GM19452 (cell line): ENCODE results near the gene SKP1.
"Not testable (repeated sequence)": the region's sequence is repeated elsewhere in the genome, so short reads cannot be mapped to it uniquely, and the experiment has no call there.

Source experiments
- ATAC-seq: cut with Tn5 transposase; IDR thresholded peaks from one replicate; pipeline ENCODE4 v1.9.1; 2021; ENCODE audit not compliant: unreplicated experiment

The SKP1 gene

DNA sequence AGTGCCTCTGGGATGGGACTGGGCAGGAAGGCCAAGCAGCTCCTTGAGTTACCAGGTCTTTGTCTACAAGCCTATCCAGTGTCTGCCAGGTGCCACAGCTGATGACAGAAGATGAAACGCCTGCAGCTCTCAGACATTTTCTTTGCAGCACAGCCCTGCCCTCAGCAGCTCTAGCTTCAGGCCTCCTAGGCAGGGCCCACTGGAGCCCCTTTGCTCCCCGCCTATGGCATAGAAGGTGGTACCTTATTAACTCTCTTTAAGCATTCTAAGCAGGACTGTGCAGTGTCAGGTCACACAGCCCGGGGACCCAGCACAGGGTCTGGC is 1.3 kb upstream of the SKP1 start:
- ATAC-seq: no peak

DNA sequence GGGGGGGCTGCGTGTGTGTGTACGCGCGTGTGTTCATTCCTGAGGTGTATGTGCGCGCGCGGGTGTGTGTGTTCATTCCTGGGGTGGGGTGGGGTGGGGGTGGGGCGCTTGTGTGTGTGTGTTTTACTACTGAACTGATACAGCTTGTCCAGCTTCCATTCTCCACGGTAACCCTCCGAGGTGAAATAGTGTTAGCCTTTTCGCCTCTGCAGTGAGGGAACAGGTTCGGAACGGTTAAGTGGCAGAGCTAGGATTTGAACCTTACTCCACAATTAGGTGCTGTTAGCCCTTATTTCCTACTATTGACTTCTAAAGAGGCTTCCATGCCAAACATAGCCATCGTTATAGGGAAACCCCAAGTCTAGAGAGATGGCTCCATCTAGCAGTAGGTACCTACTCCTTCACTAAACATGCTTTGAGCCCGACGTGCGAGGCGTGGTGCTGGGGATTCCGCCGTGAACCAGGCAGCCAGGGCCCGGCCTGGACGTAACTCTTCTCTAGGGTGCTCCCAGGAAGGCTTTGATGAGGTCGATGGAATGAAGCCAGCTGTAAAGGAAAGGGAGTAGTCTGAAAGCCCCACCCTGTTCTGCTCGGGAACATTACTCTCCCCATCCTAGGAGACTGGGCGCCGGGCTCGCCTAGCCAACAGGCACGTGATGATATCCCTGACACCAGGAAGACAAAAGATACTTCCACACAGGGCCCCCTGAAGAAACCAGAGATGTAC is 782 bp upstream of the SKP1 start:
- ATAC-seq: no peak

DNA sequence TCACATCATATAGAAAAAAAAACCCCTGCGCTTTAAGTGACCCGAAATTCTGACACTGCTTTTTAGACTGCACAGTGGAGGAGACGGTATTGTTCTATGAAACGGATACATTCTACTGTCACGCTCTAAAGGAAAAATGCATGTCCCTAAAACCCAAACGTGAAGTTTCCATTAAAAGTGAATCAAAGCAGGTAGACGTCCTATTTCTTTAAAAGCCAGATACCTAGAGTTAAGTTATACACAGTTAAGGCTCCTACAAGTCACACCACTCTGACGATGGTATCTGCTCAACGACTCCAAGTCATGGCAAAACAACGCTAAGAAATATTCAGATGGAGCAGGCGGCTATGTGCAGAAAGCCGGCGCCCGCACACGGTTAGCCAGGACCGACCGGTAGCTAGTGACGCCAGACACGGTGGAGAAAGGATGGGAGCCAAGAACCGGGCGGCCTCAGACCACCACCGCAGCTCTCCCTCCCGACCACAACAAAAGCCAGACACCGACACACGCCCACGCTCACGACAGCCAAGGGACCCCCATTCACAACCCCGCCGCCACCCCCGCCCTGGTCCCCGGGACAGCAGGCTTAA is 734 bp downstream of the SKP1 start:
- peak; percentile 3 for ATAC-seq

DNA sequence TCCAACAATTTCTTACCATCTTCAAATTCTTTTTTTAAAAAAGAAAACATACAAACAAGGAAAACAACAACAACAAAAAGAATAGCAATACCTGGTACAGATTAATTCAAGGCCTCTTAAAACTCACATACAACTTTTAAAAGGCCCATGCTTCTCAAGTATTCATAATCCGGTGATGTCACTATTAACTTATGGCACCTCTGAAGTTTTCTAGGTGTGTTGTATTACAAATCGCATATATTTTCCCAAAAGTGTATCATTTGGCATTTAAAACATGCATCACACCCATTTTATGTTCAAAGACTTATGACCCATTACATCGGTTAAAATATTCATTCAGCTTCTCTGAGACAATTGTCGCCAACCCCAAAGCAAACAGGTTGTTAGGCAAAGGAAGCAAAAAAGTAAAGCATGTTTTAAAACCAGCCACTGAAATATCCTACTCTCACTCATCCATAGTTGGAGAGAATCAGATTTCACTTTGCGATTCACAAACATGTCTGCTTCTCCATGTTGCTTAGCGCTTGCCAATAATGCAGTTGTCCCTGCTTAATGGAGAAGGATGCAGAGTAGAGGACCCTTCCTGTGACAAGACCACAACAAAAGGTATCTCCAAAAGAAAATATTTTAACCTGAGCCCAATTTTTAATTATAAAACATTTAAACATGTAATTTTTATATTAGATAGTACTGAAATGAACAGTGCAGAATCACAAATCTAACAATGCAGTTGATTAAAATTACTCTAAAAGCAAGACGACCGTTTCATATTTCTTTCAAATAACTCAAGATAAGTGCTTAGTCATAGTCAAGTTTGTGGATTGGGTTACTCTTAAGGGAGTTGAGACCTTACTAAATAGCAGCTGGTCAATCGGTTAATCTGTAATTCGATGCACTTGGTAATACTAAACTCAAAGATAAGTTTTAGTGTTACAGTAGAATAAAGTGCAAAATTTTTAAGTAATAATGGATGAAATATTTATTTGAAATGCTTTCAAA is 1.6 kb downstream of the SKP1 start:
- no peak for ATAC-seq

DNA sequence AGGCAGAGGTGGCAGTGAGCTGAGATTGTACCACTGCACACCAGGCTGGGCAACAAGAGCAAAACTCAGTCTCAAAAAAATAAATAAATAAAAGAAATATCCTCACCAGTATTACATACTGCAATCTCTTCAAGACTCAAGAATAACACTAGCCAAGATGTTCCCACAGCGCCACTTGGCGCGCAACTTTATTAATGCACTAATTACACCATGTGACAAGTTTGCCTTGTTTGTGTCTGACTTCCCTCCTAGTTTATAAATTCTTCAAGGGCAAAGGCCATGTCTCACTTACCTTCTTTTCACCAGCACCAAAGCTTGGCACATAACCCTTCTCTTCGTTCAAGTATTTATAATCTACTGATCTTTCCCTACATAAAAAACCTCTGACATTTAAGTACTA is 4.8 kb downstream of the SKP1 start:
- no peak for ATAC-seq

DNA sequence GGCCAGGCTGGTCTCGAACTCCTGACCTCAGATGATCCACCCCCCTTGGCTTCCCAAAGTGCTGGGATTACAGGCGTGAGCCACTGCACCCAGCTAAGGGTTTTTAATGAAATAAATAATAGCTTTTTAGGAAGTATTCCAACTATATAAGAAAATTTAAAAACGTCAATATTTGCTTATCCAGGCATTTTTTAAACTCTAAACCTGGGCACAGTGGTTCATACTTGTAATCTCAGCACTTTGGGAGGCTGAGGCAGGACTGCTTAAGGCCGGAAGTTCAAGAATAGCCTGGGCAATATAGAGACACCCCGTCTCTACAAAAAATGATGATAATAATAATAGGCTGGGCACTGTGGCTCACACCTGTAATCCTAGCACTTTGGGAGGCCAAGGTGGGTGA is 14.2 kb downstream of the SKP1 start:
- no peak for ATAC-seq

DNA sequence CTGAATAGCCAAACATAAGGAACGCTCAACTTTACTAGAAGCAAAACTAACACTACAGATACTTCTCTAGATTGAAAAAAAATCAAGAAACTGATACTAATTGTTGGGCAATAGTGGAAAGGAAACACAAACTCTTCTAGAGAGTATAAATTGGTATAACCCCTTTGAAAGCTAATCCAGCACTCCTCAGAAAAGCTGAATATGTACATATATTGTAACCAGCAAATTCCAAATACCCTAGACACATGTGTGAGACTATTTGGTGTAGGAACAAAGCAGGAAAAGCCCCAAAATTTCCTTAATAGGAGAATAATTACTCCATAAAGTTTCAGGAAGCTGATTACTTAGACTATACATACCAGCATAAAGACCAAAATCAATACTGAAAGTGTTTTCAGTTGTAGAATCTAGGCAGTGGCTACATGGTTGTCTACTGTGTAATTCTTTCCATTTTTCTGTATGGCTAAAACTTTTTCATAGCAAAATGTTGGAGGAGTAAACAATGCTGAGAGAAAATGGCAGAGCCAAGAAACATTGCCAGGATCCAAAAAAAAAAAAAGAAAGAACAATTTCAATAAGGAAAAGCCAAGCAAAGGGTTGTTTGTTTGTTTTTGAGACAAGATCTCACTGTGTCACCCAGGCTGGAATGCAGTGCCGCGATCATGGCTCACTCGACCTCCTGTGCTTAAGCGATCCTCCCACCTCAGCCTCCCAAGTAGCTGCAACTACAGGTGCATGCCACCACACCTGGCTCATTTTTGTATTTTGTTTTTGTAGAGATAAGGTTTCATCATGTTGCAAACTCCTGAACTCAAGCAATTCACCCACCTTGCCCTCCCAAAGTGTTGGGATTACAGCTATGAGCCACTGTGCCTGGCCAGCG is 15.0 kb downstream of the SKP1 start:
- no peak for ATAC-seq

DNA sequence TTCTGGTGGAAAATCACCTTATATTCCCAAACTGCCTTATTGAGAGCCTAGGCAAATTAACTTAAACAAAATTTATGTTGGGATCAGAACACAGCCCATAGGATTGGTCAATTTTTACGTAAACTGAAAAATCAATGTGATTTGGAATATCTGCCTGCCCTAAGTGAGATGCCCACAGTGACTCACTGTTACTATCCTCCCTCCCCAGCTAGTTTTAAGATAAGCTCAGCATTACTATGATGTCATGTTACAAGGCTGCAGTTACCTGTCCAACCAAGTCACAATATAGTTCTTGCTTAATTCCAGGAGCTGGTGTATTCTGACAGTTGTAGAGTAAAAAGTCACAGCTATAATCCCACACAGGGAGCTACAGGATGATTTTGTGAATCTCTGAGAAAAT is 23.1 kb downstream of the SKP1 start:
- ATAC-seq: no peak

DNA sequence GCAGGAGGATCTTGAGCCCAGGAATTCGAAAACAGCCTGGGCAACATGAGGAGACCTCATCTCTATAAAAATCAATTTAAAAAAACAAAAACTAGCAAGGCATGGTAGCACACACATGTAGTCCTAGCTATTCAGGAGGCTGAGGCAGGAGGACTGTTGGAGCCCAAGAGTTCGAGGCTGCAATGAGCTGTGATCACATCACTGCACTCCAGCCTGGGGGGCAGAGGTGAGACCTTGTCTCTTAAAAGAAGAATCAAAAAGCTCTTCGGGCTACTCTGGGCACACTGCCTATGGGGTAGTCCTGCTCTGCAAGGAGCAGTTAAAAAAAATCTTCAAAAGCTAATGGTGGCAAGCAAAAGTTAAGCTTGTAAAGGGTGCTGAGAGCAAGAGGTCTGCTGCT is 23.5 kb downstream of the SKP1 start:
- no peak for ATAC-seq

DNA sequence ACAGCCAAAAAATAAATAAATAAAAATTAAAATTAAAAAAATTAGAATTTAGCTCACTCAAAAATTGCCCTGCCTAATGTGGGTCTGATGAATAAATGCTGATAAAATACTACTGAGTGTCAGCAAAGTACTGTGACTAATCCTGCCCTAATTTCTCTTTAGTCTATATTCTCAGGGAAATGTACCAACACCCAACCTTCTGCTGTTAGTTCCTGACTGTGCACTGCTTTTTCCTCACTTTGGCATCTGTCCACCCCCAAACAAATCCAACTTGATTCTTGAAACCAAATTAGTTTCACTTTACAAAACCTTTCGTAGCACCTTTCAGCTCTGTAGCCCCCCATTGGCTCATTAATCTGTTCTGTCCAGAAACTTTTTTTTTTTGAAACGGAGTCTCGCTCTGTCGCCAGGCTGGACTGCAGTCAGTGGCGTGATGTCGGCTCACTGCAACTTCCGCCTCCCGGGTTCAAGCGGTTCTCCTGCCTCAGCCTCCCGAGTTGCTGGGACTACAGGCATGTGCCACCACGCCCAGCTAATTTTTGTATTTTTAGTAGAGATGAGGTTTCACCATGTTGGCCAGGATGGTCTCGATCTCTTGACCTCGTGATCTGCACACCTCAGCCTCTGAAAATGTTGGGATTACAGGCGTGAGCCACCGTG is 24.4 kb downstream of the SKP1 start:
- ATAC-seq: not testable (repeated sequence)

DNA sequence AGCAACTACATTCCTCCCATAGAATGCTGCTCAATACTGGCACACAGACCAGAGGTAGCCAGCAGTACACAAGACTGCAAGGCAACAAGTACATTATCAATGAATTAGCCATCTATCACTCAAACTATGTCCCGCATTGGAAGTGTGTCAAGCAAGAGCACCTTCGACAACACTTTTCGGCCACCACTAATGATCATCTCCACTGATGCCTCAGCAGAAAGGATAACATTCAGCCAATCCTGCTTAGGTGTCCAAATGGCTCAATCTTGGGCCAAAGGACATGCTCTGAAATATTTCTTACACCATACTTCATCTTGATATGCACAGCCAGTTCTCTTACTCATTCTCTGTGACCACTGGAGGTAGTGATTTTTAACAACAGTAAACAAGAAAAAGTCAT is 25.0 kb downstream of the SKP1 start:
- ATAC-seq: no peak

DNA sequence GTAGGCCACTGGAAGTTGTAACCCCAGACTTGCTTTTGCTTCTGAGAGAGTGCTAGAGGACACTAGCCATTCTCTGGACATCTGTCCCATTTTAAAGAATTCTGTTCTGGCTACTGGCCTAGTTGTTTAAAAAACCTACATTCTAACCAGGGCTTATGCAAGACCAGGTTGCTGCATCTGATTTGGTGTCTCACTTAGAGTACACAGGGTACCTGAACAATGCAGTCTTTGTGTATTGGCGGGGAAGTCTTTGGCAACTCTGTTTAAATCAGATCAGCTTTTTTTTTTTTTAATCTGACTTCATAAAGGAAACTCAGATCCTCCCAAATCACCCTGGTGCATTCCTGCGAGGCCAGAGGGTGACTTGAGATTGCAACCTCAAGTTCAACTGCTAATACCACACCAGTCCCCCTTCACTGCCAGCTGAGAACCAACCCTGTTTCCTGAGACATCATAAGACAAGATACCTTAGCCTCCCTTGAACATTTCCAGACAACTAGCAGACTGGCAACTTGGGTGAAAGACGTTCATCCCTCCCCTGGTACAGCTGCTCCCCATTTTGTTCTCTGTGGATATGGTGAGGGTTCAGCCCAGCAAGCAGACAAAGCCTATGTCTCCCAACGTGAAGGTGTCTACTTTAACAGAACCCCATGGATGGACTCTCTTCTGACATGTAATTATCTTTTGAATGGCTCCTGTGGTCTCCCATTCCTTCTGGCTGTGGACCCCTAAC is 27.0 kb downstream of the SKP1 start:
- no peak for ATAC-seq

DNA sequence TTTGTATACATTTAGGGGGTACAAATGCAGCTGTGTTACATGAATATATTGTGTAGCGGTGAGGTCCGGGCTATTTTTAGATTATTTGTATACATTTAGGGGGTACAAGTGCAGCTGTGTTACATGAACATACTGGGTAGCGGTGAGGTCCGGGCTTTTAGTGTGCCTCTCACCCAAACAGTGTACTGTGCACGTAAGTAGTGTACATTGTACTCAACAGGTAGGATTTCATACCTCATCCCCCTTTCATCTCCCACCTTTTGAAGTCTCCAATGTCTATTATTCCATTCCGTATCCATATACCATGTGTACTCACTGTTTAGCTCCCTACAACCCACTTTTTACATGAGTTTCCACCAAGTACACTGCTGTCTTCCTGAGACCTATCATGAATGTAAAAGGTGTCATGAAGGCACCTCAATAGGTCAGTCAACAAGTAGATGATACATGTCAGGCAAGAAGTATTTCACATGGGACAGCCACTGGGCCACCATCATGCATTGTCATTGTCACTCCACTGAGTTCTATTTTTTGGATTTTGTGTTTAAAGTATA is 27.7 kb downstream of the SKP1 start:
- no peak for ATAC-seq

DNA sequence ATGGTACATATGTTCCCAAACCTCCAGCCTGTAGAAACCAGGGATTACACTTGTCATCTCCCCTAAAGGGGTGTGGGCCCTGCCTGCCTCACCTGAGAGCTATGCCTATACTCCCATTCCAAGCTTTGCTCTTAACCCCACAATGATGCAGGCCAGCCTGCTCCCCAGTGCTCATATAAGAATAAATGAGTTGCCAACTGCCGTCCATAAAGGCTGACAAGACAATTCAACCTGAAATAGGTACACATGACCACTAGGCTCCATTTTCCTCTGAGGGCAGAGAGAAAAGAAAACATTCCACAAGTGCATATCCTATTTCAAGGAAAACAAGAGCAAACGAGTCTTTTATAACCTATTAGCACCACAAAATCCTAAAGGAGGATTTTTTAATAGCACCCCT is 28.4 kb downstream of the SKP1 start:
- ATAC-seq: no peak

DNA sequence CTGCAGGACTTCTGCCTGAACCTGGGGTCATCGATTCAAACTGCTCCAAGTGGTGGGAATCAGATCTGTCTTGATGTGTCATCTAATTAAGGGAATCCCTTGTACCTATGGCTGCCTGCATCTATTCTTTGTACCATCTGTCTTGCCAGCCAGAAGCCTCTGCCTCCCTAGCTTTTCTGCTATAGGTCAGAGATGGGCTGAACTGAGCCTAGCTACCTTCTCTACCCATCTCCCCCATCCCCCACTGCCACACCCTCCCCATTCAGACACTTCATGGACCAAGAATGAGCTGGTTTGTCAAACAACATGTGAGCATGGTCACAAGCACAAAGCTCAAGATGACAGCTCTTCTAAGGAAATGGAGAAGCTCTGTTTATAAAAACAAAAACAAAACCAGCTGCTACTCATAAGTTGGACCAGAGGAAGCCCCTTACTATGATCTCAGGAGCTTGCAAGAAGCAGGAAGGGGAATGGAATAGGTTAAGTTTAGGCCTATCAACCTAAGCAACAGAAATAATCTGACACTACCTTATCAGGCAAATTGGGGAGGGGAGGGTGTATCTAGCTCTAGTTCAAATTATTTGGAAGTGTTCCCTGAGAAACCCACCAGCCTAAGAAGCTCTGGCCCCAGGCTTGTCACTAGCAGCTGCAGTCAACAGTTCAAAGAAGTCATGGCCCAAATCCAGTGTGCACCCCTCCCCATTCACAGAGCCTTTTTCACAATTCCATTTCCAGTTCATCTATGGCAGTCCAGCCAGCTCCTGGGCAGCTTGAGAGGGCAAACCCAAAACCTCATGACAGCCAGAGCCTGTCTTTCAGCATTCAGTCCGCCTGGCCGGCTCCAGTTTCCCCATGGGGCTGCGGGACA is 29.9 kb downstream of the SKP1 start:
- no peak for ATAC-seq

DNA sequence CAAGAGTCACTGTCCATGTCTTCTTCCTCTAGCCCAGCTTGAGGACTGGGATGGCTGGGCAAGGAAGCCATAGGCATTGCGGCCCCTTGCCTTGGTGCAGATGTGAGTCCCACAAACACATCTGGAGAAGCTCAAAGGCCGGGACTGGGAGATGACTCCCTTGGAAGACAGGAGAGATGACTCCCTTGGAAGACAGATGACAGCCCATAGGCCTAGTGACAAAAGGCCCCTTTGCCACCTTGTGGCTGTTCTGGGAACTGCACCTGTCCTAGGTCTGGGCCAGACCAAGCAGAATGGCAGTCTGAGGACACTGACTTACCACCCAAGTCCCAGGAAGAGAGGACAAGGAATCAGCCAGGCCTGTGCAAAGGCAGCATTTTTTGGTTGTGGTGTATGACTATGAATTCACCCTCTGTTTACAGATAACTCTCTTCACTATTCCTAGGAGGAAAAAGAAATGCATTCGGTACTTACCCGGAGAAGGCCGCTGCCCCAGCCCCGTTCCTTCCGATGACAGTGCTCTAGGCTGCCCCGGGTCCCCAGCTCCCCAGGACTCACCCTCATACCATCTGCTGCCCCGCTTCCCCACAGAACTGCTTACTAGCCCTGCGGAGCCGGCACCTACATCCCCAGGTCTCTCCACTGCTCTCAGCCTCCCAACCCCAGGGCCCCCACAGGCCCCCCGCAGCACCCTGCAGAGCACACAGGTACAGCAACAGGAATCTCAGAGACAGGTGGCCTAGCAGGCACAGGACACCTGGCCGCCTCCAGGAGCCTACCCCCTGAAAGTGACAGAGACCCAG is 30.8 kb downstream of the SKP1 start:
- ATAC-seq: peak; percentile 71

DNA sequence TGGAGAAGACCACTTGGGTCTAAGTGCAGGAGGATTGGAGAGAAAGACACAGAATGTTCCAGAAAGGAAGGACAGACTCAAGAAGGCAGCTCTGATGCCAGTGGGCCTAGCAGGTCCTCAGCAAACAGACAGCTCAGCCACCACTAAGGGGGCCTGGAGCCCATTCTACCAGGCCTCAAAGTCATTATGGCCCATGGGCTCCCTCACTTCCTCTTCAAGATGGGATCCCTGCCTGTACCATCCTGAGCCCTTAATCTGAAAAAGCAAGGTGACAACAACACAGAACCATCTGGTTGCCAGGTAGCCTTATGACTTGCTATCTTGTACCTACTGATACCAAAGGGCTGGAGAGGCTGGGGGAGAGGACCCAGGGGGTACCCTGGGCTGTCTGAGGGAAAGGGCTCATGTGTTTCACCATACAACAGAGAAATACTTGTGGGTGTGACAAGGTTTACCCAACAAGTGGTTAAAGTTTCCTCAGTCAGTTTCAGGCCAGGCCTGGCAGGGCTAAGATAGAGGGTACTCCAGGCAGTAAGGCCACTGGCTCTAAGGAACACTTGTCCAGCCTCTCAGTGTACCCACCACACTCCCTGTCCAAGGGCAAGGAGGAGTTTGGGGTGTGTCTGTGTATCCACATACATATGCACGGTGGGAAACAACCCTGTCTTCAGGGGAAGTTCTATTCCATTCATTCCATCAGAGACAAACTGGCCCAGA is 31.6 kb downstream of the SKP1 start:
- no peak for ATAC-seq
